ENCODE results near the gene PRKCB.
"Not testable (repeated sequence)": the region's sequence is repeated elsewhere in the genome, so short reads cannot be mapped to it uniquely, and the experiment has no call there.

The PRKCB gene

GRCh38 chr16:24101431-24101830 lies 265.6 kb downstream of the PRKCB start:
- no peak for DNase-seq (ENCODE audit: low read depth)

GRCh38 chr16:24102209-24102660 lies 266.5 kb downstream of the PRKCB start:
- no peak for DNase-seq (ENCODE audit: low read depth)

- DNase-seq (ENCODE audit: low read depth), result not testable (repeated sequence)
Observed at GRCh38 chr16:24105471-24105870, 269.7 kb downstream of the PRKCB start.

- DNase-seq (ENCODE audit: low read depth), result not testable (repeated sequence)
Observed at GRCh38 chr16:24108090-24108489, 272.3 kb downstream of the PRKCB start.

- no peak for DNase-seq (ENCODE audit: low read depth)
Observed at GRCh38 chr16:24111724-24112302, 276.0 kb downstream of the PRKCB start.

GRCh38 chr16:24113115-24113745 lies 277.4 kb downstream of the PRKCB start:
- DNase-seq (ENCODE audit: low read depth), result no peak

- DNase-seq (ENCODE audit: low read depth), result no peak
Observed at GRCh38 chr16:24114876-24115275, 279.1 kb downstream of the PRKCB start.

GRCh38 chr16:24116046-24116776 lies 280.4 kb downstream of the PRKCB start:
- DNase-seq (ENCODE audit: low read depth), result no peak

- DNase-seq (ENCODE audit: low read depth), result no peak
Observed at GRCh38 chr16:24116989-24117388, 281.2 kb downstream of the PRKCB start.

- DNase-seq (ENCODE audit: low read depth), result no peak
Observed at GRCh38 chr16:24117680-24118079, 281.9 kb downstream of the PRKCB start.

- no peak for DNase-seq (ENCODE audit: low read depth)
Observed at GRCh38 chr16:24118126-24118821, 282.5 kb downstream of the PRKCB start.

- no peak for DNase-seq (ENCODE audit: low read depth)
Observed at GRCh38 chr16:24119807-24120206, 284.0 kb downstream of the PRKCB start.

- no peak for DNase-seq (ENCODE audit: low read depth)
Observed at GRCh38 chr16:24123275-24123674, 287.5 kb downstream of the PRKCB start.

GRCh38 chr16:24124291-24124690 lies 288.5 kb downstream of the PRKCB start:
- DNase-seq (ENCODE audit: low read depth), result no peak

GRCh38 chr16:24125214-24125613 lies 289.4 kb downstream of the PRKCB start:
- DNase-seq (ENCODE audit: low read depth), result no peak

- DNase-seq (ENCODE audit: low read depth), result no peak
Observed at GRCh38 chr16:24129412-24129918, 293.7 kb downstream of the PRKCB start.

GRCh38 chr16:24130494-24131085 lies 294.8 kb downstream of the PRKCB start:
- DNase-seq (ENCODE audit: low read depth), result no peak

GRCh38 chr16:24131294-24131693 lies 295.5 kb downstream of the PRKCB start:
- no peak for DNase-seq (ENCODE audit: low read depth)

- DNase-seq (ENCODE audit: low read depth), result no peak
Observed at GRCh38 chr16:24132048-24132796, 296.4 kb downstream of the PRKCB start.

- no peak for DNase-seq (ENCODE audit: low read depth)
Observed at GRCh38 chr16:24132797-24133155, 297.0 kb downstream of the PRKCB start.

Measured in GM04503 (cell line).